Inflammatory macrophage (primary cell): ENCODE measurements around the gene FANCL.
"Not testable (repeated sequence)": the region's sequence is repeated elsewhere in the genome, so short reads cannot be mapped to it uniquely, and the experiment has no call there.

ENCODE experiments used
- DNase-seq, 2 donors: peaks; one replicate each; pipeline ENCODE4 v3.0.0-alpha.2; 2020 to 2022
- total RNA-seq, 18 experiments: gene quantifications; one replicate each; lab custom pipeline; 2026; ENCODE audit warnings: mixed read lengths in 6 of 18, inconsistent platforms in 2 of 18; lab: John Stamatoyannopoulos, UW

The FANCL gene
- 5.9 to 37.2 (median 17.2) reads per million in 18 experiments for total RNA-seq

DNA sequence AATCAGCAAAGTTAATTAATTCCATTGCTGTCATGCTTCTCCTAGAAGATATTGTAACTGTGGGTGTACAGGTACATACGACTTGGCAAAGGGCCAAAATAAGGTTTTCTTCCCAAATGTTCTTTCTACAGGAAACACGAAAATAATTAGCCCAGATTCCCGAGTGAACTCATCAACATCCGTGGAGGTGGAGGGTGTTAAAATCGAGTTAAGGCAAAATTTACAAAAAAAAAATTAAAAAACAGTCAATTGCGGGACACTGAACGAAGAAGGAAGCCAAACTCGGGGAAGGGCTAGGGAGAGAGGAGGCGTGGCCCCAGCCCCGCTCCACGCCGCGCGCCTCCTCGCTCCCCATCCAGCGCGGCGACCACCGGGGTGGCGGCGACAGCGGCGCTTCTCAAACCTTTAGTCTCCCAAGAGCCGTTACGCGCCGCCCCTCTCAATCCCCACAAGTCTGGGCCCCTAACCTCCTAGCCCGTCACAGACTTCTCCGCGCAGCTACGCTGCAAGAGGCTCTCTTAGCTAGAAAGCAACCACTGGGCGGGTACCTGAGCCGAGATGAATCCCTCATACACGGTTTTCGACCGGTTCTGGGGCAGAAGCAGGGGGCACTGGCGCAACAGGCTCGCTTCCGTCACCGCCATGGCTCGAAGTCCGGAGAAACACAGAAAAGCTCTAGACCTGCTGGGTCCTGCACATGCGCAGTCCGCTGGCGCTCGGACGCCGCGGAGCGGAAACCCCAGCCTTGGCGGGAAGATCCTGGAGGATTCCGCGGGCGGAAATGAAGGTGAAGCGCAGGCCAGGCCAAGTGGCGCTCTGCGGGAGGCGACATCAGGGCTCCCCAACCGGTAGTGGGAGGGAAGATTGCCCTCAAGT lies at the start of gene FANCL:
Gene FANCL, minus strand, starts transcription at position 656 of the 876 bp plus-strand sequence. Its CDS starts 12 bp downstream, at position 644.
- peak; percentile 77 to 89 for DNase-seq

GRCh38 chr2:58289029-58289428 lies 47.9 kb upstream of the FANCL start:
- DNase-seq, result no peak

DNA sequence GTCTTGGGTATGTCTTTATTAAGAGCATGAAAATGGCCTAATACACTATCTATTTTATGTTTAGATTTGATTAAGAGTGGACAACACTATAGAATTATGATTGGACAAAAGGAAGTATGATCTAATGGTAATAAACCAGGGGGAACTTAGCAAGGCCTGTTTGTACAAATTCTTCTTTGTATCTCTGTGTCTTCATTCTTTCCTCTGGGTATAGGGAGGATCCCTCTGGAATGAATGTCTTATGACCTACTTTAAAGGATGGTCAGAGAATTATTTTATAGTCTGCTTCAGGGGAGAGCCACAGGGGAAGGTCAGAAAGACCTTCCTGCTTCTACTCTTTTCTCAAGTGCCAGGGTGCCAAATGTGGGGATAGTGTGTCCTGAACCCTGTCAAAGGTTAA lies 42.8 kb upstream of the FANCL start:
- no peak for DNase-seq

DNA sequence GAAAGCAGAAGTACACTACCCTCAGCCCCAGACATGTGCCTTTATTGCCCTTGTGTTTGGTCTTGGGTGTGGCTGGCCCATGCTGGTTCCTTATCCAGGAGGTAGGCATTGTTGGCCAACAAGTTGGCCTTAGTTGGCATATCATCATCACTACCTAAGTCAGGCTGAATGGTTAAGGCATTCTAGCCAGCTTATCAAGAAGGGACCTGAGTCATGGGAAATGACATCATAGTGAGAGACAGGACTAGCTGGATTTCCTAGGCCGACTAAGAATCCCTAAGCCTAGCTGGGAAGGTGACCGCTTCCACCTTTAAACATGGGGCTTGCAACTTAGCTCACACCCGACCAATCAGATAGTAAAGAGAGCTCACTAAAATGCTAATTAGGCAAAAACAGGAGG lies 34.0 kb upstream of the FANCL start:
- DNase-seq, result not testable (repeated sequence)

DNA sequence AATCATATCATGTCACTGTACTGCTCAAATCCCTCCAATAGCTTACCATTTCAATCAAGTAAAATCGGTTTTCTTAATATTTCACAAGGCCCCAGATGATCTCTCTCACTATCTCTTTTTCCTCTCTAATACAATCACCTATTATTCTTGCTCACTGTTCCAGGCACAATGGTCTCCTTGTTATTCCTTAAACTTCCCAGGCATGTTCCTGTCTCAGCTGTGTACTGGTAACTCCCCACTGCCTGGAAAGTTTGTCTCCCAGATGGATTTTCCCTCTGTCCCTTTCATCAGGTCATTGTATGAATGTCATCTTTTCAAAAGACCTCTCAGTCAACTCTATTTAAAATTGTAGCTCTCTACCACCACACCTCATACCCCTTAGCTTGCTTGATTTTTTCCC lies 30.7 kb upstream of the FANCL start:
- no peak for DNase-seq

GRCh38 chr2:58268685-58269084 lies 27.6 kb upstream of the FANCL start:
- no peak for DNase-seq

DNA sequence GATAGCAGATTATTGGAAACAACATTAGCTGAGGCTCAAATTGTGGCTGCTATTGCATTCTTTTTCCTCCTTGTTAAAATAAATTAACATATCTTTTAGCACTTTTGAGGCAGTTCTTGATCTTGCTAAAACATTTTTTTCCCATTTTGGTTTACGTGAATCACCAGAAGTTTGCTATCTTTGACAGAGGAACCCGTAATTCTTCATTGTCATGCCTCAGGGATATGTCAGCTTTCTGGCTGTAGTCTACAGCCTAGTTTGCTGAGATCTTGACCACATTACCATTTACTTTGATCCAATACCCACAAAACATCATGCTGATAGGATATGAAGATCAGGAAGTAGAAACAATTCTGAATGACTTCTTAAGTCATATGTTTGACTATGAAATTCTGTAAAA lies 25.1 kb upstream of the FANCL start:
- DNase-seq, result no peak

DNA sequence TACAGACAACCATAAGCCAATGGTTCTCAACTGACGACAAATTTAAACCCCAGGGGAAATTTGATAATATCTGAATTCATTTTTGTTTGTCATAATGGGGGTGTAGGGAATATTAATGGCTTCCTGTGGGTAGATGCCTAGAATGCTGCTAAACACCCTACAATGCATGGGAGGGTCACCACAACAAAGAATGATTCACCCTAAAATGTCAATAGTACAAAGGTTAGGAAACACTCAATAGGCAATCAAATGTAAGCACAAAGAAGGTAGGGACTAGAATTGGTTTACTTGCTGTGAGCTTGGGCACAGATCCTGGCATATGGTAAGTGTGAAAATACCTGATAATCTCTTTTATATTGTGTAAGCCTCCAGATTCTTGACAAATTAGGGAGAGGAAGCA lies 20.1 kb upstream of the FANCL start:
- no peak for DNase-seq

DNA sequence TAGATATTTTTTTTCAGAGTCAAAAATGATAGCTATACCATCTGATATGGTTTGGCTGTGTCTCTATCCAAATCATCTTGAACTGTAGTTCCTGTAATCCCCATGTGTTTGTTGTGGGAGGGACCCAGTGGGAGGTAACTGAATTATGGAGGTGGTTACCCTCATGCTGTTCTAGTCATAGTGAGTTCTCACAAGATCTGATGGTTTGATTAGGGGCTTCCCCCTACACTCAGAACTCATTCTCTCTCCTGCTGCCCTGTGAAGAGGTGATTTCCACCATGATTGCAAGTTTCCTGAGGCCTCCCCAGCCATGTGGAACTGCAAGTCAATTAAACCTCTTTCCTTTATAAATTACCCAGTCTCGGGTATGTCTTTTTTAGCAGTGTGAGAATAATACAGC lies 17.3 kb upstream of the FANCL start:
- DNase-seq, result not testable (repeated sequence)

GRCh38 chr2:58251331-58252201 lies 10.4 kb upstream of the FANCL start:
- DNase-seq, result not testable (repeated sequence)

DNA sequence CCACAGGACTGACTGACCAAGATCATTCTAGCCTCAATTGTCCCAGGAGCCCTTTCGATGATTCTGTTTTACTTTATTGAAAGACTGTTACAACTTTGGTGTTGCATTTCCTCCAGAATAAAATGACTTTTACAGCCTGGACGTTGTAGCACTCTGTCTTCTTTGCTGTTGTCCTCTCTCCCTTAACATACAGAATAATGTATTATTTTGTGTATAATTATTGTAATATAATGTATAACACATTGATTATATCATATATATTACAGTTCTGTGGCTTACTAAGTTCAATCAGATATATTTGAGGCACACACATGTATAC lies 380 bp upstream of the FANCL start:
- DNase-seq, result no peak

GRCh38 chr2:58239243-58239925 lies 1.7 kb downstream of the FANCL start:
- peak; percentile 14 to 25 for DNase-seq

DNA sequence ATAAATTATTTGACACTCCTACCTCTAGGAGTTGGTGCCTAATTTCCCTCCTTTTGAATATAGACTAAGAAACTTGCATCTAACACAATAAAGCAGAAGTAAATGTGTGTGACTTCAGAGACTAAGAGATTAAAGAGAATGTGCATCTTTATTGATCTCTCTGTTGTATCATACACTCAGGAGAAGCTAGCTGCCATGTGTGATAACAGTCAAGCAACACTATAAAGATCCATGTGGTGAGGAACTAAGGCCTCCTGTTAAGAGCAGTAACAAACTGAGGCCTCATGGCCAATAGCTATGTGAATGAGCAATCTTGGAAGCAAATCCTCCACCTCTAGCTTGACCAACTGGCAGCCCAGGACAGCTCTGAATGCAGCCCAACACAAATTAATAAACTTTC lies 3.4 kb downstream of the FANCL start:
- no peak for DNase-seq

DNA sequence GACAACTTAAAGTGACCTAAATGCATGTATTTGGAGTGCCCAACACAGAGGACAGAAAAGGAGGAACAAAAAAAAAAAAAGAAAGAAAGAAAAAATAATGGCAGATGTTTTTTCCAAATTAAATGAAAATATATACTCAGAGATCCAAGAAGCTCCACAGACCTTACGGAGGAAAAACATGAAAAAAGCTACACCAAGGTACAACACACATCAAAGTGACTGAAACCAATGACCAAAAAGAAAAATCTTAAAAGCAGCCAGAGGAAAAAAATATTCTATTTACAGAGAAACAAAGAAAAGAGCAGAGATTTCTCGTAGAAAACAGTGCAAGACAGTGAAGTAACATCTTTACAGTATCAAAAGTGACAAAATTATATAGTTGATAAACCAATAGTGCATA lies 5.1 kb downstream of the FANCL start:
- DNase-seq, result no peak

- DNase-seq, result no peak
Measured at GRCh38 chr2:58235170-58235569, 6.0 kb downstream of the FANCL start.

DNA sequence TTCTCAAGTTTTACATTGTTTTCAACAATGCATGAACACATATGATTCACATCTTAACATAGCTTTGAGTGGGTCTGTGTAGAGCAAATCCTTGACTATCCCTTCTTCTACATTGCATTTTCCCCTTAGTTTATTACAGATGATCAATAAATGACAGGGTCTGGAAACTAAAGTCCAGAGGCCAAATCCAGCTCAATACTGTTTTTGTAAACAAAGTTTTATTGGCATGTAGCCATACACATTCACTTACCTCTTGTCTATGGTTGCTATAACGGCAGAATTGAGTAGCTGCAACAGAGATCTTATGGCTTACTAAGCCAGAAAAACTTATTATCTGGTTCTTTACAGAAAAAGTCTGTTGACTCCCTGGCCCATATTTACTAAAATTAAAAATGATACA lies 12.8 kb downstream of the FANCL start:
- DNase-seq, result no peak

DNA sequence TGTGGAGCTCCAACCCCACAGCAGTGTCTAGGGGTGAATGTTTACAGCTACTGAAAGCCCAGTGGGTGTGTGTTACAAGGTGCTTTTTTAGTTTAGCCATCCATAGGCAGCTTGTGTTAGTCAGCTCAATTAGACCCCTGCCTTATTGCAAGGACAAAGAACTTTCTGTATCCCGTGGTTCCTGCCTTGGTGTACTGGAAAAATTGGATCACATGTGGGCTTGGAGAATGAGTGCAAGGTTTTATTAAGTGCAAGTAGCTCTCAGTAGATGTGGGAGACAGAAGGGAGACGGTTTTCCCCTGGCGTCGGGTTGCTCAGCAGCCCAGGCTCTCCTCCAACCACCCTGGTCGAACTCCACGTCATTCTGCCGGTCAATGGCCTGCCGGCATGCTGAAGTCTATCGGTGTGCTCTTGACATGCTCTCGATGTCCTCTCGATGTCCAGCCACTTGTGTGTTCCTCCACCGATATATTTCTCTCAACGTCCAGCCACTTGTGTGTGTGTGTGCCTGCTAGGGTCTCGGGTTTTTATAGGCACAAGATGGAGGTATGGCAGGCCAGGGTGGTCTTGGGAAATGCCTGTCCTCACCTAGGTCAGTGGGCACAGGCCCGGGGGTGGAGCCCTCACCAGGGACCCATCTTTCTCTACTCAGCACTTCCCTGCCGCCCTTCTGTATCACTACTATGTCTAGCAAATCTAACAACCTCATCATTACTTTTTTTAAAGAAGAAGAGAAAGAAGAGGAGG lies 13.8 kb downstream of the FANCL start:
- DNase-seq, result no peak

DNA sequence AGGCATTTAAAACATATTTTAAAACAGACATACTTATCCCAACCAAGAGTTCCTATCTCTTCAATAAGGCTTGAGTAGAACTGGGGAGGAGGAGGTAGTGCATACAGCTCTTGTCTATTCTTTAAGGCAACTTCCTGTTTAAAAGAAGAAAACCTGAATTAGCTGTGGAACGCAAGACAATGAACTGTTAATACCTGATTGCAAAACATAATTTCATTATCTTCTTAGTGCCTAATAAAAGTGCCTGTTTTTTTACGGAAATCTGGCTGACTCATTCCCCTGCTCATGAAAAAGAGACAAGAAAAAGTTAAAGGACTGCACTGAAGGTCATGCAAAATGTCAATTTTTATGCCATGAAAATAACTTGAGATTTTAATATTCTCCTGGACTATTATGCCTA lies 19.2 kb downstream of the FANCL start:
- peak in 1 of 2 donors; percentile 6 for DNase-seq

GRCh38 chr2:58215429-58215828 lies 25.7 kb downstream of the FANCL start:
- no peak for DNase-seq

DNA sequence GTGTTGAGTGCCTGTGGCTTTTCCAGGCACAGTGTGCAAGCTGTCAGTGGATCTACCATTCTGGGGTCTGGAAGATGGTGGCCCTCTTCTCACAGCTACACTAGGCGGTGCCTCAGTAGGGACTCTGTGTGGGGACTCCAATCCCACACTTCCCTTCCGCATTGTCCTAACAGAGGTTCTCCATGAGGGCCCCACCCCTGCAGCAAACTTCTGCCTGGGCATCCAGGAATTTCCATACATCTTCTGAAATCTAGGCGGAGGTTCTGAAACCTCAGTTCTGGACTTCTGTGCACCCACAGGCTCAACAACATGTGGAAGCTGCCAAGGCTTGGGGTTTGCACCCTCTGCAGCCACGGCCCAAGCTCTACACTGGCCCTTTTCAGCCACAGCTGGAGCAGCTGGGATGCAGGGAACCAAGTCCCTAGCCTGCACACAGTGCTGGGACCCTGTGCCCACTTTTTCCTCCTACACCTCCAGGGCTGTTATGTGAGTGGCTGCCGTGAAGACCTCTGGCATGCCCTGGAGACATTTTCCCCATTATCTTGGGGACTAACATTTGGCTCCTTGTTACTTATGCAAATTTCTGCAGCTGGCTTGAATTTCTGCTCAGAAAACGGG lies 30.1 kb downstream of the FANCL start:
- not testable (repeated sequence) for DNase-seq

- DNase-seq, result no peak
Measured at GRCh38 chr2:58207189-58207588, 33.9 kb downstream of the FANCL start.

DNA sequence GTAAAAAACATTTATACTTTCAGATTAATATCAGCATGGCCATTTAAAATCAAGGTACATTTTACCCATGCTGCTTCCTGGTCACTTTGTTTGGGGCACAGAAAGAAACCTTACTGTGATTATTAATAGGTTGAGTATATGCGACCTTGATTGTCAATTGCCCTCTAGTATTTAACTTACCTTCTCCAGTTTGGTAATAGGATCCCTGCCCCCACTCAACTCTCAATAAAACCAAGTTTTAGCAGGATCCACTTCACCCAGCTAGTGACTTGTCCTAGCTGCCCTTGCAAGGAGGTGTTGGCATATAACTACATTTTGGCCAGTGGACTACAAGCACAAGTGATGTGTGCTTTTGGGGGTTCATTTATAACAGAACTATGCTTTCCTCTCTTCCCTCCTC lies 34.3 kb downstream of the FANCL start:
- DNase-seq, result no peak
